GM12864 (cell line): ENCODE data around the gene MATK.
"Not testable (repeated sequence)": the region's sequence is repeated elsewhere in the genome, so short reads cannot be mapped to it uniquely, and the experiment has no call there.

ENCODE experiments used
- DNase-seq: peaks from one replicate; pipeline ENCODE4 v3.0.0-alpha.2; 2011; ENCODE audit warnings: low read depth
- H3K4me3 ChIP-seq: 2 replicates; pipeline ENCODE4 v1.5.1; 2011; ENCODE audit warnings: mild to moderate bottlenecking, low read depth, low read length, control low read depth
- TF ChIP-seq, protein P1 (sequence below): IDR thresholded peaks from 2 replicates; pipeline ENCODE4 v1.5.1; 2011; ENCODE audit warnings: low read depth, mild to moderate bottlenecking, moderate library complexity, low read length, control low read depth, inconsistent platforms; ENCODE audit errors: missing control alignments

Gene MATK

GRCh38 chr19:3816566-3817218 is 30.5 kb upstream of the MATK start:
- no peak for DNase-seq
- TF ChIP-seq, protein P1, sequence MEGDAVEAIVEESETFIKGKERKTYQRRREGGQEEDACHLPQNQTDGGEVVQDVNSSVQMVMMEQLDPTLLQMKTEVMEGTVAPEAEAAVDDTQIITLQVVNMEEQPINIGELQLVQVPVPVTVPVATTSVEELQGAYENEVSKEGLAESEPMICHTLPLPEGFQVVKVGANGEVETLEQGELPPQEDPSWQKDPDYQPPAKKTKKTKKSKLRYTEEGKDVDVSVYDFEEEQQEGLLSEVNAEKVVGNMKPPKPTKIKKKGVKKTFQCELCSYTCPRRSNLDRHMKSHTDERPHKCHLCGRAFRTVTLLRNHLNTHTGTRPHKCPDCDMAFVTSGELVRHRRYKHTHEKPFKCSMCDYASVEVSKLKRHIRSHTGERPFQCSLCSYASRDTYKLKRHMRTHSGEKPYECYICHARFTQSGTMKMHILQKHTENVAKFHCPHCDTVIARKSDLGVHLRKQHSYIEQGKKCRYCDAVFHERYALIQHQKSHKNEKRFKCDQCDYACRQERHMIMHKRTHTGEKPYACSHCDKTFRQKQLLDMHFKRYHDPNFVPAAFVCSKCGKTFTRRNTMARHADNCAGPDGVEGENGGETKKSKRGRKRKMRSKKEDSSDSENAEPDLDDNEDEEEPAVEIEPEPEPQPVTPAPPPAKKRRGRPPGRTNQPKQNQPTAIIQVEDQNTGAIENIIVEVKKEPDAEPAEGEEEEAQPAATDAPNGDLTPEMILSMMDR = no peak
- no peak overlapping the region for H3K4me3 ChIP-seq

DNA sequence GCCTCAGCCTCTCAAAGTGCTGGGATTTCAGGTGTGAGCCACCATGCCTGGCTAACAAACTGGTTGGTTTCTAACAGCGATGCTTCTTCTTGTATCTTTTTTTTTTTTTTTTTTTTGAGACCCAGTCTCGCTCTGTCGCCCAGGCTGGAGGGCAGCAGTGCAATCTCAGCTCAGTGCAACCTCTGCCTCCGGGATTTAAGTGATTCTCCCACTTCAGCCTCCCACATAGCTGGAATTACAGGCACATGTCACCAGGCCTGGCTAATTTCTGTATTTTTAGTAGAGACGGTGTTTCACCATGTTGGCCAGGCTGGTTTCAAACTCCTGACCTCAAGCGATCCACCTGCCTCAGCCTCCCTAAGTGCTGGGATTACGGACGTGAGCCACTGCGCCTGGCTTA is 30.0 kb upstream of the MATK start:
- H3K4me3 ChIP-seq = not testable (repeated sequence)

DNA sequence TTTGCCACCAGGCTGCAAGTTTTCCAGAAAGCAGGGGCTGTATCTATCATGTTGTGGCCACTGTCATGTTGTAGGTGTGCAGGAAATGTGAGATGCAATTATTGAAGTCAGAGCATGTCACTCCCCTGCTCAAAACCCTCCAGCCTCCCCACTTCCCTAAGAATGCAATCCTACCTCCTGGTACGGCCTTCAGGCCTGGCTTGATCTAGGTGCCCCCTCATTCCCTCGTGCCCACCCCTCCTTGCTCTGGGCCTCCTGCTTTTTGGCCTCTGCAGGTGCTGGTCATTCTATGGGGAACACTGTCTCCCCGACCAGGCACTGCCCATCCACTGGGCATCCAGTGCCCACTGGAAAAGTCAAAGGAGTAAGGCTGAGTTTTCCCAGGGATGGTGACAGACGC is 28.5 kb upstream of the MATK start:
- DNase-seq = no peak
- TF ChIP-seq, protein P1 = no peak
- no peak overlapping the region for H3K4me3 ChIP-seq

More for the DNA sequence above, 30.0 kb upstream of the MATK start:
- not testable (repeated sequence) for DNase-seq

GRCh38 chr19:3813473-3814392 is 27.6 kb upstream of the MATK start:
- no peak overlapping the region for H3K4me3 ChIP-seq
- no peak for DNase-seq
- TF ChIP-seq, protein P1 = no peak

GRCh38 chr19:3810708-3811355 is 24.7 kb upstream of the MATK start:
- no peak overlapping the region for H3K4me3 ChIP-seq
- TF ChIP-seq, protein P1 = no peak
- DNase-seq = no peak

DNA sequence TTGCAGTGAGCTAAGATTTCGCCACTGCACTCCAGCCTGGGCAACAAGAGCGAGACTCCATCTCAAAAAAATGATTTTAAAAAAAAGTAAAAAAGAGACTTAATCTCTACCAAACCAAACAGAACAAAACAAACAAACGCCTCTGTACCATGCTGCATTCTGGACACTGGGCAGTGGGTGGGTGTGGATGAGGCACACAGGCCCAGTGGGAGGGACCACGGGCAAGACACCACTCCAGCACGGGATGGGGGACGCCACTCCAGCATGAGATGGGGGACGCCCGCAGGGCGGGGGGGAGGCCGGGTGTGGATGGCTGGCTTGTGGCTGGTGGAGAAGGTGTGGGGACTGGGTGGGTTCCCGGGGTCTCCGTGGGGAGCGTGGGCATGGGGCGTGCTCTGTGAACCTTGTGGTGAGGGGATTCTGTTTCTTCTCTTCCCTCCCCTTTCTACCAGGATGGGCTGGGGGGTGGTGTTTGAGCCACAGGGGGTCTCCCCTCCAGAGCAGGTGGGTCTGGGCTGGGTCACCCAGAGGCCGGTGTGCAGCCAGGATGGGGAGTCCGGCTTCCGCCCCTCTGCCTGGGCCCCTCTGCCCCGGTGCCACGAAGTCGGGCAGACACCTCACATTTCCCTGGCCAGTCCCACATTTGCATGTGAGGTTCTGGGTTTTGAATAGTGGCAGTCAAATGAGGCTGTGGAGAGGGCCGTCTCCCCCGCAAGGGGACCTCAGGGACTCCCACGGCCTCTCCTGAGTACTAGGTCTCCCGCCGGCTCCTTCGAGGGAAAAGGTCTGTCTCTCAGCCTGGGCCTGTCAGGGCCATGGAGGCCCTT is 23.9 kb upstream of the MATK start:
- TF ChIP-seq, protein P1 = no peak
- DNase-seq = no peak
- H3K4me3 ChIP-seq = no peak overlapping the region
